HepG2 (cell line): ENCODE measurements around the gene HOXA9.

Experiments used
- MAZ ChIP-seq, 2 experiments: sonication (generic) in 1 of 2; formaldehyde crosslinking in 1 of 2; IDR thresholded peaks; 2 replicates each; pipeline versions ENCODE4 v1.5.0 to v1.6.1; 2012 to 2020; ENCODE audit warnings: low read depth in 2 of 2, mild to moderate bottlenecking in 2 of 2, borderline replicate concordance in 1 of 2, improper control_type of control experiment in 1 of 2, low read length in 1 of 2, missing genetic modification reagents in 1 of 2, moderate library complexity in 1 of 2
- NFIC ChIP-seq: IDR thresholded peaks from 2 replicates; pipeline ENCODE4 v1.6.1; 2012; ENCODE audit warnings: mild to moderate bottlenecking, low read length, inconsistent platforms
- RELA ChIP-seq: sonication (generic); formaldehyde crosslinking; IDR thresholded peaks from 2 replicates; pipeline ENCODE4 v1.4.0; 2020; ENCODE audit warnings: missing genetic modification reagents
- SATB2 ChIP-seq: sonication (generic); formaldehyde crosslinking; IDR thresholded peaks from 2 replicates; pipeline ENCODE4 v1.5.0; 2020; ENCODE audit warnings: missing genetic modification reagents
- SMYD3 ChIP-seq: sonication (generic); formaldehyde crosslinking; IDR thresholded peaks from 2 replicates; pipeline ENCODE4 v1.8.1; 2023; ENCODE audit warnings: mild to moderate bottlenecking, missing genetic modification reagents
- SP1 ChIP-seq, 2 experiments: fragments of 450-650 bp in 1 of 2; sonication (generic) in 1 of 2; formaldehyde crosslinking in 1 of 2; IDR thresholded peaks; 2 replicates each; pipeline versions ENCODE4 v1.4.0 to v1.6.1; 2016 to 2020; ENCODE audit warnings: missing genetic modification reagents in 1 of 2
- YY1 ChIP-seq: IDR thresholded peaks from 2 replicates; pipeline ENCODE4 v1.6.1; 2011; ENCODE audit warnings: low read length, low read depth, moderate library complexity, mild to moderate bottlenecking; ENCODE audit not compliant: insufficient read depth, insufficient replicate concordance
- ZC3H4 ChIP-seq: sonication (generic); formaldehyde crosslinking; IDR thresholded peaks from 2 replicates; pipeline ENCODE4 v1.4.0; 2020; ENCODE audit warnings: missing genetic modification reagents, borderline replicate concordance
- ZFX ChIP-seq: sonication (generic); formaldehyde crosslinking; IDR thresholded peaks from 2 replicates; pipeline ENCODE4 v1.4.0; 2020; ENCODE audit warnings: mild to moderate bottlenecking, low read depth, missing genetic modification reagents, moderate library complexity
- ZNF3 ChIP-seq: IDR thresholded peaks from 2 replicates; pipeline ENCODE4 v1.7.0; 2017; ENCODE audit warnings: inconsistent platforms
- ZNF333 ChIP-seq: sonication (generic); formaldehyde crosslinking; IDR thresholded peaks from 2 replicates; pipeline ENCODE4 v1.4.0; 2020; ENCODE audit warnings: mild to moderate bottlenecking, missing genetic modification reagents, borderline replicate concordance
- TF ChIP-seq, protein P1 (sequence below): sonication (generic); formaldehyde crosslinking; IDR thresholded peaks from 2 replicates; pipeline ENCODE4 v1.8.0; 2022; ENCODE audit warnings: missing genetic modification reagents, mild to moderate bottlenecking, moderate library complexity, borderline replicate concordance
- TF ChIP-seq, protein P2 (sequence below): sonication (generic); formaldehyde crosslinking; IDR thresholded peaks from 2 replicates; pipeline ENCODE4 v1.5.0; 2020; ENCODE audit warnings: mild to moderate bottlenecking, missing genetic modification reagents, moderate library complexity
- TF ChIP-seq, protein P3 (sequence below), 2 experiments: sonication (generic) in 1 of 2; formaldehyde crosslinking in 1 of 2; IDR thresholded peaks; 2 replicates each; pipeline versions ENCODE4 v1.5.1 to v1.6.1; 2011 to 2020; ENCODE audit warnings: borderline replicate concordance in 1 of 2, low read depth in 1 of 2, low read length in 1 of 2, mild to moderate bottlenecking in 1 of 2, missing genetic modification reagents in 1 of 2, moderate library complexity in 1 of 2

DNA sequence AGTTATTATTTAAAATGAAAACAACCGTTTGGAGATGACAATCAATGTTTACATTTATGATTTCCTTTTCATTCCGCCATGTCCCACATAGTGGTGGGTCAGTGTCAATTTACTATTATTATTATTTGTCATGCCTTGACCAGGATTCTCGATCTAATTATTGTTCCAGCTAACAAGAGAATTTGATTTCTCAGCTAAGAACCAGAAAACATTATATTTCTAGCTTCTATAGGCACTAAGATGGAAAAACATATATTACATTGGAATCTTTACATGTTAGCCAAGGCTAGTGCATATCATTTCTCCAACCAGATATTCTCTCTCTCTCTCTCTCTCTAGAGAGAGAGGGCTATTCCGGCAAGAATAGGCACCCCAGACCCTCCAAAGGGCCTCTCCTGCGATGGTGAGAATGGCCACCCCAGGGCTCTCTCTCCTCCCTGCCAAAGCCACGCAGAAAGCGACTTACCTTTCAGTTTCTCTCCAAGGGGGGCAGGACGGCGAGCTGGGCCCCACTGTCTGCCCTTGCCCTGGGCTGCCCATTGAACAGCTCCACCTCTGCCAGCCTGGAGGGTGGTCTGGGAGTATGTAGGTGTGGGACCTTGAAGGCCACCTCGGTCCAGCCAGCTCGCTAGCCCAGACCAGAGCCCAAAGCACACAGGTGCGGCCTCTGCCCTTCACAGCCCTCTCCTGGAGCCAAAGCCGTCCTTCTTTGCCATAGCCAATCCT lies 15.3 kb downstream of the HOXA9 start:
- TF ChIP-seq, protein P1, sequence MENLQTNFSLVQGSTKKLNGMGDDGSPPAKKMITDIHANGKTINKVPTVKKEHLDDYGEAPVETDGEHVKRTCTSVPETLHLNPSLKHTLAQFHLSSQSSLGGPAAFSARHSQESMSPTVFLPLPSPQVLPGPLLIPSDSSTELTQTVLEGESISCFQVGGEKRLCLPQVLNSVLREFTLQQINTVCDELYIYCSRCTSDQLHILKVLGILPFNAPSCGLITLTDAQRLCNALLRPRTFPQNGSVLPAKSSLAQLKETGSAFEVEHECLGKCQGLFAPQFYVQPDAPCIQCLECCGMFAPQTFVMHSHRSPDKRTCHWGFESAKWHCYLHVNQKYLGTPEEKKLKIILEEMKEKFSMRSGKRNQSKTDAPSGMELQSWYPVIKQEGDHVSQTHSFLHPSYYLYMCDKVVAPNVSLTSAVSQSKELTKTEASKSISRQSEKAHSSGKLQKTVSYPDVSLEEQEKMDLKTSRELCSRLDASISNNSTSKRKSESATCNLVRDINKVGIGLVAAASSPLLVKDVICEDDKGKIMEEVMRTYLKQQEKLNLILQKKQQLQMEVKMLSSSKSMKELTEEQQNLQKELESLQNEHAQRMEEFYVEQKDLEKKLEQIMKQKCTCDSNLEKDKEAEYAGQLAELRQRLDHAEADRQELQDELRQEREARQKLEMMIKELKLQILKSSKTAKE = no peak
- no peak for TF ChIP-seq YY1
- TF ChIP-seq SP1 (IDR thresholded peaks at IDR 0.05) = no peak
- TF ChIP-seq SP1 (CRISPR knock-in tag; IDR thresholded peaks at IDR 0.05) = no peak
- TF ChIP-seq ZC3H4 (CRISPR knock-in tag) = no peak
- TF ChIP-seq SMYD3 (CRISPR knock-in tag) = no peak
- TF ChIP-seq ZNF3 (CRISPR knock-in tag) = no peak
- TF ChIP-seq SATB2 (CRISPR knock-in tag) = no peak
- no peak for TF ChIP-seq ZFX
- no peak for TF ChIP-seq MAZ (IDR thresholded peaks at IDR 0.05; ENCODE audit: borderline replicate concordance, low read depth, low read length)
- TF ChIP-seq MAZ (CRISPR knock-in tag; IDR thresholded peaks at IDR 0.05; ENCODE audit: low read depth) = no peak
- TF ChIP-seq, protein P2, sequence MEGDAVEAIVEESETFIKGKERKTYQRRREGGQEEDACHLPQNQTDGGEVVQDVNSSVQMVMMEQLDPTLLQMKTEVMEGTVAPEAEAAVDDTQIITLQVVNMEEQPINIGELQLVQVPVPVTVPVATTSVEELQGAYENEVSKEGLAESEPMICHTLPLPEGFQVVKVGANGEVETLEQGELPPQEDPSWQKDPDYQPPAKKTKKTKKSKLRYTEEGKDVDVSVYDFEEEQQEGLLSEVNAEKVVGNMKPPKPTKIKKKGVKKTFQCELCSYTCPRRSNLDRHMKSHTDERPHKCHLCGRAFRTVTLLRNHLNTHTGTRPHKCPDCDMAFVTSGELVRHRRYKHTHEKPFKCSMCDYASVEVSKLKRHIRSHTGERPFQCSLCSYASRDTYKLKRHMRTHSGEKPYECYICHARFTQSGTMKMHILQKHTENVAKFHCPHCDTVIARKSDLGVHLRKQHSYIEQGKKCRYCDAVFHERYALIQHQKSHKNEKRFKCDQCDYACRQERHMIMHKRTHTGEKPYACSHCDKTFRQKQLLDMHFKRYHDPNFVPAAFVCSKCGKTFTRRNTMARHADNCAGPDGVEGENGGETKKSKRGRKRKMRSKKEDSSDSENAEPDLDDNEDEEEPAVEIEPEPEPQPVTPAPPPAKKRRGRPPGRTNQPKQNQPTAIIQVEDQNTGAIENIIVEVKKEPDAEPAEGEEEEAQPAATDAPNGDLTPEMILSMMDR = no peak
- TF ChIP-seq, protein P3, sequence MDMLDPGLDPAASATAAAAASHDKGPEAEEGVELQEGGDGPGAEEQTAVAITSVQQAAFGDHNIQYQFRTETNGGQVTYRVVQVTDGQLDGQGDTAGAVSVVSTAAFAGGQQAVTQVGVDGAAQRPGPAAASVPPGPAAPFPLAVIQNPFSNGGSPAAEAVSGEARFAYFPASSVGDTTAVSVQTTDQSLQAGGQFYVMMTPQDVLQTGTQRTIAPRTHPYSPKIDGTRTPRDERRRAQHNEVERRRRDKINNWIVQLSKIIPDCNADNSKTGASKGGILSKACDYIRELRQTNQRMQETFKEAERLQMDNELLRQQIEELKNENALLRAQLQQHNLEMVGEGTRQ (IDR thresholded peaks at IDR 0.05; ENCODE audit: low read depth, low read length) = no peak
- TF ChIP-seq, protein P3 (CRISPR knock-in tag; IDR thresholded peaks at IDR 0.05; ENCODE audit: borderline replicate concordance) = no peak
- TF ChIP-seq ZNF333 (CRISPR knock-in tag) = no peak
- TF ChIP-seq RELA (CRISPR knock-in tag) = no peak
- no peak for TF ChIP-seq NFIC
